HepG2 (cell line): Measurements from ENCODE around the gene NINL. TPM values are rescaled to one million over a fixed set of nuclear protein-coding genes. Genes with fewer than 3 reads are reported as not detected.
A peak's percentile ranks its signal among the peaks of the same experiment; 100 is the strongest.

ENCODE experiments used
- CHD4 ChIP-seq: fragments of 200-600 bp; sonication (generic); IDR thresholded peaks from 2 replicates; pipeline ENCODE4 v1.7.0; 2017; ENCODE audit warnings: mild to moderate bottlenecking, low read length, borderline replicate concordance
- FOXA3 ChIP-seq: IDR thresholded peaks from 2 replicates; pipeline ENCODE4 v1.6.1; 2016; ENCODE audit warnings: missing genetic modification reagents, missing compliant biosample characterization
- FOXO1 ChIP-seq: sonication (generic); formaldehyde crosslinking; IDR thresholded peaks from 2 replicates; pipeline ENCODE4 v1.4.0; 2020; ENCODE audit warnings: missing genetic modification reagents
- GLMP ChIP-seq: sonication (generic); formaldehyde crosslinking; IDR thresholded peaks from 2 replicates; pipeline ENCODE4 v1.9.0; 2021; ENCODE audit warnings: missing genetic modification reagents, mild to moderate bottlenecking, borderline replicate concordance
- IRX3 ChIP-seq: sonication (generic); formaldehyde crosslinking; IDR thresholded peaks from 2 replicates; pipeline ENCODE4 v1.8.1; 2023; ENCODE audit warnings: mild to moderate bottlenecking, low read depth, missing genetic modification reagents, borderline replicate concordance
- MATR3 ChIP-seq: sonication (generic); formaldehyde crosslinking; IDR thresholded peaks from 2 replicates; pipeline ENCODE4 v1.4.0; 2020; ENCODE audit warnings: missing genetic modification reagents
- MAZ ChIP-seq, 2 experiments: sonication (generic) in 1 of 2; formaldehyde crosslinking in 1 of 2; IDR thresholded peaks; 2 replicates each; pipeline versions ENCODE4 v1.5.0 to v1.6.1; 2012 to 2020; ENCODE audit warnings: low read depth in 2 of 2, mild to moderate bottlenecking in 2 of 2, borderline replicate concordance in 1 of 2, improper control_type of control experiment in 1 of 2, low read length in 1 of 2, missing genetic modification reagents in 1 of 2, moderate library complexity in 1 of 2
- MTA3 ChIP-seq: sonication (generic); formaldehyde crosslinking; IDR thresholded peaks from 2 replicates; pipeline ENCODE4 v1.4.0; 2020; ENCODE audit warnings: missing genetic modification reagents
- NKX3-1 ChIP-seq: sonication (generic); formaldehyde crosslinking; IDR thresholded peaks from 2 replicates; pipeline ENCODE4 v1.5.0; 2020; ENCODE audit warnings: missing genetic modification reagents
- PBX2 ChIP-seq: IDR thresholded peaks from 2 replicates; pipeline ENCODE4 v1.6.1; 2016; ENCODE audit warnings: control low read depth
- TFDP1 ChIP-seq: IDR thresholded peaks from 2 replicates; pipeline ENCODE4 v1.6.1; 2016; ENCODE audit warnings: missing compliant biosample characterization, missing genetic modification reagents, borderline replicate concordance
- U2AF2 ChIP-seq: fragments of 200-400 bp; formaldehyde crosslinking; IDR thresholded peaks from 2 replicates; pipeline ENCODE4 v1.6.1; 2017; ENCODE audit warnings: low read depth, mild to moderate bottlenecking, low read length
- ZNF207 ChIP-seq: fragments of 450-650 bp; IDR thresholded peaks from 2 replicates; pipeline ENCODE4 v1.6.1; 2016; ENCODE audit warnings: antibody characterized with exemption, borderline replicate concordance
- ZNF275 ChIP-seq: sonication (generic); formaldehyde crosslinking; IDR thresholded peaks from 2 replicates; pipeline ENCODE4 v1.8.0; 2022; ENCODE audit warnings: missing genetic modification reagents, mild to moderate bottlenecking, inconsistent platforms, borderline replicate concordance
- ZNF326 ChIP-seq: sonication (generic); formaldehyde crosslinking; IDR thresholded peaks from 2 replicates; pipeline ENCODE4 v1.4.0; 2020; ENCODE audit warnings: missing genetic modification reagents, borderline replicate concordance
- ZNF431 ChIP-seq: sonication (generic); formaldehyde crosslinking; IDR thresholded peaks from 2 replicates; pipeline ENCODE4 v1.9.0; 2022; ENCODE audit warnings: missing genetic modification reagents, low read depth, mild to moderate bottlenecking, borderline replicate concordance
- ZNF629 ChIP-seq: sonication (generic); formaldehyde crosslinking; conservative IDR thresholded peaks from 2 replicates; pipeline ENCODE4 v1.5.0; 2020; ENCODE audit warnings: missing genetic modification reagents
- ZNF75D ChIP-seq: sonication (generic); formaldehyde crosslinking; IDR thresholded peaks from 2 replicates; pipeline ENCODE4 v1.8.1; 2023; ENCODE audit warnings: missing genetic modification reagents, mild to moderate bottlenecking, borderline replicate concordance
- ZNF839 ChIP-seq: sonication (generic); formaldehyde crosslinking; IDR thresholded peaks from 2 replicates; pipeline ENCODE4 v1.4.0; 2020; ENCODE audit warnings: missing genetic modification reagents, mild to moderate bottlenecking, borderline replicate concordance
- ZSCAN31 ChIP-seq: sonication (generic); formaldehyde crosslinking; IDR thresholded peaks from 2 replicates; pipeline ENCODE4 v1.5.0; 2020; ENCODE audit warnings: low read depth, mild to moderate bottlenecking, missing genetic modification reagents
- polyA plus RNA-seq, 8 experiments: library from polyadenylated mRNA; depleted of rRNA in 3 of 8; stranded (reverse) in 7 of 8; unstranded in 1 of 8; fragments of >200 nt; fragmentation: Illumina TruSeq in 4 of 8; extraction: Trizol in 4 of 8; gene quantifications; 2 replicates each; pipeline versions ENCODE4 v1.2.1 to v1.2.3, GENCODE V29; 2011 to 2016; ENCODE audit warnings: low read depth in 4 of 8, missing spikeins in 1 of 8, mixed read lengths in 1 of 8; ENCODE audit not compliant: insufficient read depth in 1 of 8
- total RNA-seq, 5 experiments: library from RNA; depleted of rRNA; stranded (reverse); fragments of >200 nt; fragmentation: Illumina TruSeq; extraction: Trizol; gene quantifications; 2 replicates each; pipeline ENCODE4 v1.2.3, GENCODE V29; 2016; ENCODE audit warnings: low read depth in 1 of 5

The NINL gene
- total and polyA plus RNA-seq, 2 of the 13 experiments (the other 11 are each of a cell fraction or from before 2014, with no cell fraction given) = 32.3 to 34.3 TPM

- TF ChIP-seq ZSCAN31 (CRISPR knock-in tag) = peak; percentile 98
- no peak; the same call in 1 of the 2 replicates for TF ChIP-seq MATR3
- peak; percentile 12; the same call in 1 of the 2 replicates for TF ChIP-seq ZNF629 (CRISPR knock-in tag)
- no peak for TF ChIP-seq PBX2 (CRISPR knock-in tag)
- TF ChIP-seq ZNF326 (CRISPR knock-in tag) = no peak
- TF ChIP-seq ZNF275 (CRISPR knock-in tag) = peak; percentile 74; the same call in 1 of the 2 replicates
- TF ChIP-seq ZNF839 (CRISPR knock-in tag) = peak; percentile 85; the same call in 1 of the 2 replicates
- TF ChIP-seq IRX3 (CRISPR knock-in tag) = peak; percentile 99
- TF ChIP-seq MTA3 (CRISPR knock-in tag) = no peak
- peak; percentile 61 for TF ChIP-seq FOXA3 (CRISPR knock-in tag)
- 0 out of 2 replicates have a peak, but pooled peaks have one; percentile 13 for TF ChIP-seq GLMP
- no peak; the same call in 1 of the 2 replicates for TF ChIP-seq ZNF431 (CRISPR knock-in tag)
- TF ChIP-seq ZNF75D = peak; percentile 95; the same call in 1 of the 2 replicates
- no peak for TF ChIP-seq CHD4
- TF ChIP-seq MAZ (IDR thresholded peaks at IDR 0.05; ENCODE audit: borderline replicate concordance, low read depth, low read length) = no peak; the same call in 1 of the 2 replicates
- TF ChIP-seq MAZ (CRISPR knock-in tag; IDR thresholded peaks at IDR 0.05; ENCODE audit: low read depth) = peak; percentile 62
- TF ChIP-seq NKX3-1 = peak; percentile 97
- peak; percentile 36; the same call in 1 of the 2 replicates for TF ChIP-seq ZNF207
- peak; percentile 96 for TF ChIP-seq TFDP1 (CRISPR knock-in tag)
- TF ChIP-seq FOXO1 (CRISPR knock-in tag) = peak; percentile 50
- TF ChIP-seq U2AF2 = no peak
Observed at GRCh38 chr20:25623736-25624499, 38.6 kb upstream of the NINL start, which contains the start of gene NANP (continued).
